ENCODE results near the gene LRR1.
"Not testable (repeated sequence)": the region's sequence is repeated elsewhere in the genome, so short reads cannot be mapped to it uniquely, and the experiment has no call there.

Gene LRR1

GRCh38 chr14:49581209-49582112 is 17.3 kb upstream of the LRR1 start:
- DNase-seq (ENCODE audit: extremely low read depth, low read depth) = no peak
- TF ChIP-seq CTCF (IDR thresholded peaks at IDR 0.05; ENCODE audit: low read depth, low read length, missing control alignments) = no peak

GRCh38 chr14:49582113-49582977 is 16.4 kb upstream of the LRR1 start:
- H3K4me3 ChIP-seq (replicated peaks; ENCODE audit: low read depth, low read length) = peak overlapping the region; percentile 87; the same call in 1 of the 2 replicates
- DNase-seq (ENCODE audit: extremely low read depth, low read depth) = no peak
- no peak for TF ChIP-seq CTCF (IDR thresholded peaks at IDR 0.05; ENCODE audit: low read depth, low read length, missing control alignments)

More at GRCh38 chr14:49581209-49582112, 17.3 kb upstream of the LRR1 start:
- H3K4me3 ChIP-seq (replicated peaks; ENCODE audit: low read depth, low read length) = no peak overlapping the region

GRCh38 chr14:49583629-49584028 is 15.1 kb upstream of the LRR1 start:
- no peak for TF ChIP-seq CTCF (IDR thresholded peaks at IDR 0.05; ENCODE audit: low read depth, low read length, missing control alignments)

GRCh38 chr14:49584058-49584457 is 14.7 kb upstream of the LRR1 start:
- DNase-seq (ENCODE audit: extremely low read depth, low read depth) = no peak
- peak overlapping the region; percentile 87 for H3K4me3 ChIP-seq (replicated peaks; ENCODE audit: low read depth, low read length)

More at GRCh38 chr14:49583629-49584028, 15.1 kb upstream of the LRR1 start:
- DNase-seq (ENCODE audit: extremely low read depth, low read depth) = no peak
- peak overlapping the region; percentile 87 for H3K4me3 ChIP-seq (replicated peaks; ENCODE audit: low read depth, low read length)

GRCh38 chr14:49584981-49585640 is 13.6 kb upstream of the LRR1 start:
- peak overlapping the region; percentile 87 for H3K4me3 ChIP-seq (replicated peaks; ENCODE audit: low read depth, low read length)
- not testable (repeated sequence) for DNase-seq (ENCODE audit: extremely low read depth, low read depth)

More at GRCh38 chr14:49584058-49584457, 14.7 kb upstream of the LRR1 start:
- no peak for TF ChIP-seq CTCF (IDR thresholded peaks at IDR 0.05; ENCODE audit: low read depth, low read length, missing control alignments)

GRCh38 chr14:49585803-49586672 is 12.7 kb upstream of the LRR1 start, which contains the start of gene RPS29:
Gene RPS29 (minus strand): TSS chr14:49586380. CDS start chr14:49586346, 34 bp downstream.
- no peak for TF ChIP-seq CTCF (IDR thresholded peaks at IDR 0.05; ENCODE audit: low read depth, low read length, missing control alignments)
- H3K4me3 ChIP-seq (replicated peaks; ENCODE audit: low read depth, low read length) = peak within 1 kb of the TSS; percentile 87
- peak; percentile 100 for DNase-seq (ENCODE audit: extremely low read depth, low read depth)

Data from HFF-Myc (cell line).